Measurements from ENCODE around the gene AZU1. TPM values are rescaled to one million over a fixed set of nuclear protein-coding genes. Genes with fewer than 3 reads are reported as not detected.

AZU1 gene
- total and polyA plus RNA-seq, 11 donors, result 0.11 to 3.3 (median 0.20) TPM; not detected in 8

DNA sequence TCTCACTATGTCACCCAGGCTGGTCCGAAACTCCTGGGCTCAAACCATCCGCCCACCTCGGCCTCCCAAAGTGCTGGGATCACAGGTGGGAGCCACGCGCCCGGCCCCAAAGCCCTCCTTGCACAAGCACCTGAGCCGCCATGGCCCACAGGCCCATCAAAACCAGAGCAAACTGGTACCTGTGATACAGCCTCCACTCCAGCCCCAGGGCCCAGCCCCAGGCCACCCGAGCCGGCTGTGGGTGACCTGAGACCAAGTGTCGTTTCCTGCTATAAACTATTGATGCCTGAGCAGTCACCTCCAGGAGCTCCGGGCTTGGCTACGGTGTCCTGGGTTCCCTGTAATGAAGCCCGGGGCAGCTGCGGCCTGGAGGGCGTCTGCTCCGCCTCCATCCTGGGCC, 40.1 kb upstream of the AZU1 start:
- no peaks in the 10 kb centered on the region for H3K27me3 ChIP-seq
- TF ChIP-seq POLR2A (IDR thresholded peaks at IDR 0.05), result no peak
- TF ChIP-seq, protein P1, sequence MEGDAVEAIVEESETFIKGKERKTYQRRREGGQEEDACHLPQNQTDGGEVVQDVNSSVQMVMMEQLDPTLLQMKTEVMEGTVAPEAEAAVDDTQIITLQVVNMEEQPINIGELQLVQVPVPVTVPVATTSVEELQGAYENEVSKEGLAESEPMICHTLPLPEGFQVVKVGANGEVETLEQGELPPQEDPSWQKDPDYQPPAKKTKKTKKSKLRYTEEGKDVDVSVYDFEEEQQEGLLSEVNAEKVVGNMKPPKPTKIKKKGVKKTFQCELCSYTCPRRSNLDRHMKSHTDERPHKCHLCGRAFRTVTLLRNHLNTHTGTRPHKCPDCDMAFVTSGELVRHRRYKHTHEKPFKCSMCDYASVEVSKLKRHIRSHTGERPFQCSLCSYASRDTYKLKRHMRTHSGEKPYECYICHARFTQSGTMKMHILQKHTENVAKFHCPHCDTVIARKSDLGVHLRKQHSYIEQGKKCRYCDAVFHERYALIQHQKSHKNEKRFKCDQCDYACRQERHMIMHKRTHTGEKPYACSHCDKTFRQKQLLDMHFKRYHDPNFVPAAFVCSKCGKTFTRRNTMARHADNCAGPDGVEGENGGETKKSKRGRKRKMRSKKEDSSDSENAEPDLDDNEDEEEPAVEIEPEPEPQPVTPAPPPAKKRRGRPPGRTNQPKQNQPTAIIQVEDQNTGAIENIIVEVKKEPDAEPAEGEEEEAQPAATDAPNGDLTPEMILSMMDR (IDR thresholded peaks at IDR 0.05), result no peak
- ATAC-seq (no peak), DNase-seq (no peak)
- no peaks in the 10 kb centered on the region for H3K36me3 ChIP-seq
- peak overlapping the region in 11 of 12 donors; percentile 24 to 86 (median 78) for H3K27ac ChIP-seq
- no peak overlapping the region for H3K4me3 ChIP-seq
- no peaks in the 10 kb centered on the region for H3K9me3 ChIP-seq
- H3K4me1 ChIP-seq, result peaks cover 7 to 65% (median 33%) of the 10 kb centered on the region in 12 donors
- intact Hi-C loops (cut with DNase I), result no loop called here
- 82 to 98% (median 85%) methylated on average over 11 to 16 of the region's 16 CpGs for WGBS, 4 donors

DNA sequence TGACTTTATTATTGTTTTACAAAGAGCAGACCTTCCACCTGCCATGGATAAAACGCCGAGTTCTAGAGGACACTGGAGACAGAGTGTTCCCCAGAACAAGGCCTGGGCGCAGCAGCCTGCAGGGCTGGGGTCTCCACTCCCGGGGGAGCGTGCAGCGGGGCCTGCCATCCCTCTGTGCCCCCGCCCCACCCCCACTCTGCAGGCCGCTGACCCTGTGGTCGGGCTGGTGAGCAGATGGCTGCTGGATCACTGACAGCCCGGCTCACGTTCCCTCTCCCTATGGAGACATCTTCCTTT, 39.0 kb upstream of the AZU1 start:
- intact Hi-C loops (cut with DNase I), result no loop called here
- TF ChIP-seq, protein P1 (IDR thresholded peaks at IDR 0.05), result no peak
- TF ChIP-seq POLR2A (IDR thresholded peaks at IDR 0.05), result no peak
- 53 to 68% (median 57%) methylated on average over 11 of the region's 11 CpGs for whole genome bisulfite sequencing, 4 donors

GRCh38 chr19:788983-789700, 38.5 kb upstream of the AZU1 start:
- 30 to 42% (median 34%) methylated on average over 27 to 33 of the region's 33 CpGs for WGBS, 4 donors
- Histone ChIP-seq H3K27me3 (no peaks in the 10 kb centered on the region), H3K4me3 (peak overlapping the region in 9 of 12 donors; percentile 11 to 28 (median 15)), H3K4me1 (peaks cover 7 to 59% (median 32%) of the 10 kb centered on the region in 12 donors), H3K9me3 (no peaks in the 10 kb centered on the region), H3K36me3 (no peaks in the 10 kb centered on the region), H3K27ac (peak overlapping the region; percentile 57 to 86 (median 75))
- ATAC-seq, result peak; percentile 50 to 88 (median 78)
- peak in 4 of 5 donors; percentile 75 to 80 (median 78) for DNase-seq
- TF ChIP-seq, protein P1 (IDR thresholded peaks at IDR 0.05), result peak in 2 of 12 donors; percentile 7 to 22
- TF ChIP-seq POLR2A (IDR thresholded peaks at IDR 0.05), result no peak
- intact Hi-C loops (cut with DNase I), result no loop called here

More for the DNA sequence above, 39.0 kb upstream of the AZU1 start:
- no peaks in the 10 kb centered on the region for H3K27me3 ChIP-seq
- no peak for DNase-seq
- ATAC-seq, result peak in 1 of 4 donors; percentile 14
- peaks cover 7 to 64% (median 32%) of the 10 kb centered on the region in 12 donors for H3K4me1 ChIP-seq
- H3K36me3 ChIP-seq, result no peaks in the 10 kb centered on the region
- peak overlapping the region in 8 of 12 donors; percentile 7 to 28 (median 15) for H3K4me3 ChIP-seq
- H3K27ac ChIP-seq, result peak overlapping the region; percentile 51 to 86 (median 75)
- H3K9me3 ChIP-seq, result no peaks in the 10 kb centered on the region

- Histone ChIP-seq H3K9me3 (no peaks in the 10 kb centered on the region), H3K36me3 (no peaks in the 10 kb centered on the region), H3K27me3 (no peaks in the 10 kb centered on the region), H3K4me1 (peaks cover 7 to 54% (median 32%) of the 10 kb centered on the region in 12 donors), H3K4me3 (peak overlapping the region in 6 of 12 donors; percentile 2 to 26 (median 14)), H3K27ac (peak overlapping the region; percentile 57 to 86 (median 75))
- intact Hi-C loops (cut with DNase I), result no loop called here
- ATAC-seq, result no peak
- 62 to 69% (median 63%) methylated on average over 9 of the region's 9 CpGs for WGBS, 4 donors
- DNase-seq, result no peak
- TF ChIP-seq POLR2A (IDR thresholded peaks at IDR 0.05), result no peak
- TF ChIP-seq, protein P1 (IDR thresholded peaks at IDR 0.05), result no peak
Observed at GRCh38 chr19:789701-790060, 38.0 kb upstream of the AZU1 start.

Measured in heart left ventricle (tissue), 16 donors.